Mesendoderm (in vitro differentiated cells): ENCODE results near the gene CHST8.

Experiments
- DNase-seq: peaks from one replicate; pipeline ENCODE4 v3.0.0; 2013
- H2AK5ac ChIP-seq: 2 replicates; pipeline ENCODE4 v1.6.1; 2013; ENCODE audit warnings: low read length, inconsistent platforms
- H2BK120ac ChIP-seq: 2 replicates; pipeline ENCODE4 v1.6.1; 2013; ENCODE audit warnings: low read depth, mild to moderate bottlenecking, low read length, moderate library complexity, mixed read lengths
- H2BK15ac ChIP-seq: replicated peaks from 2 replicates; pipeline ENCODE4 v1.6.1; 2013; ENCODE audit warnings: low read depth, mild to moderate bottlenecking, moderate library complexity
- H2BK5ac ChIP-seq: 2 replicates; pipeline ENCODE4 v1.6.1; 2013; ENCODE audit warnings: low read length, inconsistent platforms
- H3K18ac ChIP-seq: 2 replicates; pipeline ENCODE4 v1.6.1; 2013; ENCODE audit warnings: mild to moderate bottlenecking, low read length, mixed read lengths
- H3K23ac ChIP-seq: one replicate; pipeline ENCODE4 v1.6.1; 2013; ENCODE audit warnings: low read length
- H3K27ac ChIP-seq: 2 replicates; pipeline ENCODE4 v1.5.1; 2013; ENCODE audit warnings: low read depth, mild to moderate bottlenecking, inconsistent platforms, low read length, moderate library complexity
- H3K27me3 ChIP-seq: 2 replicates; pipeline ENCODE4 v1.6.1; 2013; ENCODE audit warnings: low read length, control low read depth, mild to moderate bottlenecking, inconsistent platforms; ENCODE audit not compliant: insufficient read depth, poor library complexity
- H3K36me3 ChIP-seq: 2 replicates; pipeline ENCODE4 v1.6.1; 2013; ENCODE audit warnings: low read length, inconsistent platforms; ENCODE audit not compliant: control insufficient read depth, insufficient read depth
- H3K4ac ChIP-seq: one replicate; pipeline ENCODE4 v1.6.1; 2013; ENCODE audit warnings: low read depth, mild to moderate bottlenecking, low read length, moderate library complexity
- H3K4me1 ChIP-seq: 2 replicates; pipeline ENCODE4 v1.6.1; 2013; ENCODE audit warnings: low read depth, low read length, inconsistent platforms; ENCODE audit not compliant: control insufficient read depth
- H3K4me2 ChIP-seq: 2 replicates; pipeline ENCODE4 v1.6.1; 2013; ENCODE audit warnings: low read length
- H3K4me3 ChIP-seq: 2 replicates; pipeline ENCODE4 v1.5.1; 2013; ENCODE audit warnings: mild to moderate bottlenecking, low read length
- H3K56ac ChIP-seq: one replicate; pipeline ENCODE4 v1.6.1; 2013; ENCODE audit warnings: low read length
- H3K79me1 ChIP-seq: 2 replicates; pipeline ENCODE4 v1.6.1; 2013; ENCODE audit warnings: low read length, inconsistent platforms
- H3K79me2 ChIP-seq: 2 replicates; pipeline ENCODE4 v1.6.1; 2013; ENCODE audit warnings: mild to moderate bottlenecking, low read length; ENCODE audit not compliant: control insufficient read depth, insufficient read depth
- H3K9ac ChIP-seq: 2 replicates; pipeline ENCODE4 v1.6.1; 2013; ENCODE audit warnings: low read length, inconsistent platforms
- H4K5ac ChIP-seq: one replicate; pipeline ENCODE4 v1.6.1; 2013; ENCODE audit warnings: low read length
- H4K8ac ChIP-seq: one replicate; pipeline ENCODE4 v1.6.1; 2013; ENCODE audit warnings: low read depth, mild to moderate bottlenecking, control low read depth, low read length, moderate library complexity
- WGBS: extraction: QIAGEN DNeasy Blood & Tissue Kit; methylation state at CpG from one replicate; pipeline ENCODE4 v1.1.7; 2013; ENCODE audit warnings: low lambda C conversion rate, missing lambda C conversion rate; ENCODE audit not compliant: insufficient coverage; ENCODE audit errors: extremely low coverage; 5-methylcytosine and 5-hydroxymethylcytosine counted together

The CHST8 gene

GRCh38 chr19:33703821-33704220 lies 82.1 kb downstream of the CHST8 start:
- no peak overlapping the region for H2BK15ac ChIP-seq
- H3K56ac ChIP-seq = no peak overlapping the region
- H3K4me1 ChIP-seq = no peaks in the 10 kb centered on the region
- no peak overlapping the region for H2BK5ac ChIP-seq
- no peak overlapping the region for H3K27ac ChIP-seq
- H3K9ac ChIP-seq = no peak overlapping the region
- no peak overlapping the region for H3K4ac ChIP-seq
- H4K8ac ChIP-seq = no peak overlapping the region
- H3K4me3 ChIP-seq = no peak overlapping the region
- H2AK5ac ChIP-seq = no peak overlapping the region
- no peak overlapping the region for H3K18ac ChIP-seq
- WGBS = no CpG with 5 or more reads among the region's 8 CpGs
- no peak overlapping the region for H3K4me2 ChIP-seq
- no peaks in the 10 kb centered on the region for H3K36me3 ChIP-seq
- H4K5ac ChIP-seq = no peak overlapping the region
- H3K79me2 ChIP-seq = no peaks in the 10 kb centered on the region
- H3K79me1 ChIP-seq = no peaks in the 10 kb centered on the region
- no peak overlapping the region for H2BK120ac ChIP-seq
- no peak for DNase-seq
- H3K27me3 ChIP-seq = no peaks in the 10 kb centered on the region
- no peak overlapping the region for H3K23ac ChIP-seq

GRCh38 chr19:33704271-33704670 lies 82.5 kb downstream of the CHST8 start:
- Histone ChIP-seq H3K36me3 (no peaks in the 10 kb centered on the region), H3K27me3 (no peaks in the 10 kb centered on the region), H3K9ac (no peak overlapping the region), H3K18ac (no peak overlapping the region), H2BK120ac (no peak overlapping the region), H3K79me1 (no peaks in the 10 kb centered on the region), H3K79me2 (no peaks in the 10 kb centered on the region), H3K4me3 (no peak overlapping the region), H4K5ac (no peak overlapping the region), H2AK5ac (no peak overlapping the region), H2BK5ac (no peak overlapping the region), H3K4me1 (no peaks in the 10 kb centered on the region), H2BK15ac (no peak overlapping the region), H4K8ac (no peak overlapping the region), H3K27ac (no peak overlapping the region), H3K4me2 (no peak overlapping the region), H3K4ac (no peak overlapping the region), H3K56ac (no peak overlapping the region), H3K23ac (no peak overlapping the region)
- no CpG with 5 or more reads among the region's 2 CpGs for WGBS
- no peak for DNase-seq

DNA sequence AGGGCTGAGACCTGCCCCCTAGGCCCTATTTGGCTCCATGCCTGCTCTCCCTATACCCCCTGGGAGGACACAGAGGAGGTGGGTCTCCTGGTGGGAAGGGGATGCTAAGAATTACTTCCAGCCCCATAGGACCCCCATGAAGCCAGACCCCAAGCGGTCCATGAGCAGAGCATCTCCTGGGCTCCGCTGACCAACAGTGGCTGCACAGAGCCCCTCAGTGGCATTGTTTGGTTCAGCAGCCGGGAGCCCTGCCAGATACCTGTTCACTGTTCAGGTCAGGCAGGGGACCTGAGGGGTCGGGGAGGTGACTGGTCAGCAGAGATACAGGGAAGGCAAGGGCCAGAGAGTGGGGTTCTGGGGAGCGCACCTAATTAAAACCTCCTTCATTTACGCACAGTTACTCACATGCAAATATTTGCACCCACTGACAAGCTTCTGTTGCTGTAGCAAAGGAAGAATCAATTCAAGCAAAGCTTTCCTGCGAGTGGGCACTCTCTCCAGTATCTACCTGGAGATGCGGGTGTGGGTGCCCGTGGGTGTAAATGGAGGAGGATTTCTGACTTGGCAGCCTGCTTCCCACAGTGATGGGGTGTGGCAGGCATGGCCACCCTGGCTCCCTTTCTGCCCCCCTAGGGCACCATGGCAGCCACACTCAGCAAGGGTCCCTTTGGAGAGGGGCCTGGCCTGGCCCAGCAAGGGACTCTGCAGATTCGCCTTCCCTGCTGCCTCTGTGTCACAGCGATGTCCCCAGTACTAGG lies 83.5 kb downstream of the CHST8 start:
- Histone ChIP-seq H2AK5ac (no peak overlapping the region), H3K56ac (no peak overlapping the region), H4K8ac (no peak overlapping the region), H2BK15ac (no peak overlapping the region), H3K27me3 (no peaks in the 10 kb centered on the region), H3K36me3 (no peaks in the 10 kb centered on the region), H3K9ac (no peak overlapping the region), H3K79me1 (no peaks in the 10 kb centered on the region), H3K4me1 (no peaks in the 10 kb centered on the region), H3K4me3 (no peak overlapping the region), H2BK120ac (no peak overlapping the region), H3K27ac (no peak overlapping the region), H3K79me2 (no peaks in the 10 kb centered on the region), H2BK5ac (no peak overlapping the region), H4K5ac (no peak overlapping the region), H3K4ac (no peak overlapping the region), H3K18ac (no peak overlapping the region), H3K23ac (no peak overlapping the region), H3K4me2 (no peak overlapping the region)
- no CpG with 5 or more reads among the region's 11 CpGs for WGBS
- DNase-seq = peak; percentile 8

- H3K4me1 ChIP-seq = no peaks in the 10 kb centered on the region
- no CpG with 5 or more reads among the region's 5 CpGs for WGBS
Observed at GRCh38 chr19:33705860-33706259, 84.1 kb downstream of the CHST8 start.

DNA sequence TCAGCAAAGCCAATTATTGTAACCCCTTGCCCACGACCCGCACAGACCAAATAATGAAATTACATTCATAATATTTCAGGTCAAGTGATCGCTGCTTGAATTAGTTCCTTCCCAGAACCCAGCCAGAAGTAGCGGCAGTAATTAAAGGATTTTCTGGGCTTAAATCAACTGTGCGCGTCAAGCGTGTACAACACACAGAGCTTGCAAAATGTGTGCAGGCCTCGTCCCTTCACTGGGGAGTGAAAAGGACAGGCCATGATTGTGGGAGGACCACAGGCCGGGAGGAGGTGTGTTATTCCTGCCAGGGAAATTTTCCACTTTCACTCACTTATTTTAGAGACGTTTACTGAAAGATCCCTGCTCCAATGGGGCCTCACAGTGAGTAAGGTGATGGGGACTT lies 84.9 kb downstream of the CHST8 start:
- Histone ChIP-seq H3K27ac (no peak overlapping the region), H4K5ac (no peak overlapping the region), H3K23ac (no peak overlapping the region), H3K56ac (no peak overlapping the region), H3K18ac (no peak overlapping the region), H2BK15ac (no peak overlapping the region), H3K27me3 (no peaks in the 10 kb centered on the region), H3K79me2 (no peaks in the 10 kb centered on the region), H3K4me3 (no peak overlapping the region), H2BK5ac (no peak overlapping the region), H3K36me3 (no peaks in the 10 kb centered on the region), H3K79me1 (no peaks in the 10 kb centered on the region), H4K8ac (no peak overlapping the region), H3K4me2 (no peak overlapping the region), H2BK120ac (no peak overlapping the region), H3K9ac (no peak overlapping the region), H3K4ac (no peak overlapping the region), H3K4me1 (no peaks in the 10 kb centered on the region), H2AK5ac (no peak overlapping the region)
- no CpG with 5 or more reads among the region's 10 CpGs for WGBS
- DNase-seq = no peak

More at GRCh38 chr19:33705860-33706259, 84.1 kb downstream of the CHST8 start:
- no peak for DNase-seq
- Histone ChIP-seq H3K56ac (no peak overlapping the region), H3K4me3 (no peak overlapping the region), H3K9ac (no peak overlapping the region), H2AK5ac (no peak overlapping the region), H2BK15ac (no peak overlapping the region), H3K18ac (no peak overlapping the region), H3K36me3 (no peaks in the 10 kb centered on the region), H3K27ac (no peak overlapping the region), H3K79me1 (no peaks in the 10 kb centered on the region), H3K4ac (no peak overlapping the region), H4K8ac (no peak overlapping the region), H3K23ac (no peak overlapping the region), H3K79me2 (no peaks in the 10 kb centered on the region), H3K27me3 (no peaks in the 10 kb centered on the region), H2BK5ac (no peak overlapping the region), H3K4me2 (no peak overlapping the region), H4K5ac (no peak overlapping the region), H2BK120ac (no peak overlapping the region)

GRCh38 chr19:33712268-33712667 lies 90.5 kb downstream of the CHST8 start:
- no peaks in the 10 kb centered on the region for H3K79me1 ChIP-seq
- no peak overlapping the region for H3K23ac ChIP-seq
- H3K4me2 ChIP-seq = no peak overlapping the region
- H2AK5ac ChIP-seq = no peak overlapping the region
- no peak overlapping the region for H3K9ac ChIP-seq
- no peak overlapping the region for H4K8ac ChIP-seq
- H3K79me2 ChIP-seq = no peaks in the 10 kb centered on the region
- H2BK5ac ChIP-seq = no peak overlapping the region
- no peak overlapping the region for H3K4ac ChIP-seq
- H2BK15ac ChIP-seq = no peak overlapping the region
- H3K36me3 ChIP-seq = no peaks in the 10 kb centered on the region
- H2BK120ac ChIP-seq = no peak overlapping the region
- WGBS = no CpG with 5 or more reads among the region's 6 CpGs
- no peak overlapping the region for H4K5ac ChIP-seq
- H3K27ac ChIP-seq = no peak overlapping the region
- no peak overlapping the region for H3K56ac ChIP-seq
- no peak overlapping the region for H3K4me3 ChIP-seq
- no peaks in the 10 kb centered on the region for H3K27me3 ChIP-seq
- no peak overlapping the region for H3K18ac ChIP-seq
- no peaks in the 10 kb centered on the region for H3K4me1 ChIP-seq
- DNase-seq = no peak
